NB4 (cell line): ENCODE data around the gene CACNG6.

ENCODE experiments used
- POLR2A ChIP-seq: IDR thresholded peaks from 2 replicates; pipeline ENCODE4 v1.6.1; 2011; ENCODE audit warnings: mild to moderate bottlenecking; ENCODE audit not compliant: insufficient read length; ENCODE audit errors: extremely low read depth
- TF ChIP-seq, protein P1 (sequence below): IDR thresholded peaks from one replicate; pipeline ENCODE4 v1.5.1; 2012; ENCODE audit warnings: low read depth, low read length
- TF ChIP-seq, protein P2 (sequence below): IDR thresholded peaks from 2 replicates; pipeline ENCODE4 v1.6.1; 2011; ENCODE audit warnings: low read depth, low read length

DNA sequence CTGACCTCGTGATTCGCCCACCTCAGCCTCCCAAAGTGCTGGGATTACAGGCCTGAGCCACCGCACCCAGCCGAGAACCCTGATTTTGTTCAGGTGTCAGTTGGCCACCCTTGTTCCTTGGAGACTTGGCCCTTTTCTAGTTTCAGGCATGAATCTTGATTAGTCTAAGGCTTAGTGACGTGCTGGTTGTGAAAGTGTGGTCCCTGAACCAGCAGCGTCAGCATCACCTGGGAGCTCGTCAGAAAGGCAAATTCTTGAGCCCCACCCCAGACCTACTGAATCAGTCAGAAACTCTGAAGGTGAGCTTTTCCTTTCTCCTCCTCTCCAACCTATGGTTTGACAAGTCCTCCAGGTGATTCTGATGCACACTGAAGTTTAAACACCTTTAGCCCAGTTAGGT is 35.2 kb downstream of the CACNG6 start:
- TF ChIP-seq, protein P1, sequence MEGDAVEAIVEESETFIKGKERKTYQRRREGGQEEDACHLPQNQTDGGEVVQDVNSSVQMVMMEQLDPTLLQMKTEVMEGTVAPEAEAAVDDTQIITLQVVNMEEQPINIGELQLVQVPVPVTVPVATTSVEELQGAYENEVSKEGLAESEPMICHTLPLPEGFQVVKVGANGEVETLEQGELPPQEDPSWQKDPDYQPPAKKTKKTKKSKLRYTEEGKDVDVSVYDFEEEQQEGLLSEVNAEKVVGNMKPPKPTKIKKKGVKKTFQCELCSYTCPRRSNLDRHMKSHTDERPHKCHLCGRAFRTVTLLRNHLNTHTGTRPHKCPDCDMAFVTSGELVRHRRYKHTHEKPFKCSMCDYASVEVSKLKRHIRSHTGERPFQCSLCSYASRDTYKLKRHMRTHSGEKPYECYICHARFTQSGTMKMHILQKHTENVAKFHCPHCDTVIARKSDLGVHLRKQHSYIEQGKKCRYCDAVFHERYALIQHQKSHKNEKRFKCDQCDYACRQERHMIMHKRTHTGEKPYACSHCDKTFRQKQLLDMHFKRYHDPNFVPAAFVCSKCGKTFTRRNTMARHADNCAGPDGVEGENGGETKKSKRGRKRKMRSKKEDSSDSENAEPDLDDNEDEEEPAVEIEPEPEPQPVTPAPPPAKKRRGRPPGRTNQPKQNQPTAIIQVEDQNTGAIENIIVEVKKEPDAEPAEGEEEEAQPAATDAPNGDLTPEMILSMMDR = no peak
- no peak for TF ChIP-seq POLR2A
- TF ChIP-seq, protein P2, sequence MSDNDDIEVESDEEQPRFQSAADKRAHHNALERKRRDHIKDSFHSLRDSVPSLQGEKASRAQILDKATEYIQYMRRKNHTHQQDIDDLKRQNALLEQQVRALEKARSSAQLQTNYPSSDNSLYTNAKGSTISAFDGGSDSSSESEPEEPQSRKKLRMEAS = no peak
